ENCODE measurements around the gene MOXD1.

DNA sequence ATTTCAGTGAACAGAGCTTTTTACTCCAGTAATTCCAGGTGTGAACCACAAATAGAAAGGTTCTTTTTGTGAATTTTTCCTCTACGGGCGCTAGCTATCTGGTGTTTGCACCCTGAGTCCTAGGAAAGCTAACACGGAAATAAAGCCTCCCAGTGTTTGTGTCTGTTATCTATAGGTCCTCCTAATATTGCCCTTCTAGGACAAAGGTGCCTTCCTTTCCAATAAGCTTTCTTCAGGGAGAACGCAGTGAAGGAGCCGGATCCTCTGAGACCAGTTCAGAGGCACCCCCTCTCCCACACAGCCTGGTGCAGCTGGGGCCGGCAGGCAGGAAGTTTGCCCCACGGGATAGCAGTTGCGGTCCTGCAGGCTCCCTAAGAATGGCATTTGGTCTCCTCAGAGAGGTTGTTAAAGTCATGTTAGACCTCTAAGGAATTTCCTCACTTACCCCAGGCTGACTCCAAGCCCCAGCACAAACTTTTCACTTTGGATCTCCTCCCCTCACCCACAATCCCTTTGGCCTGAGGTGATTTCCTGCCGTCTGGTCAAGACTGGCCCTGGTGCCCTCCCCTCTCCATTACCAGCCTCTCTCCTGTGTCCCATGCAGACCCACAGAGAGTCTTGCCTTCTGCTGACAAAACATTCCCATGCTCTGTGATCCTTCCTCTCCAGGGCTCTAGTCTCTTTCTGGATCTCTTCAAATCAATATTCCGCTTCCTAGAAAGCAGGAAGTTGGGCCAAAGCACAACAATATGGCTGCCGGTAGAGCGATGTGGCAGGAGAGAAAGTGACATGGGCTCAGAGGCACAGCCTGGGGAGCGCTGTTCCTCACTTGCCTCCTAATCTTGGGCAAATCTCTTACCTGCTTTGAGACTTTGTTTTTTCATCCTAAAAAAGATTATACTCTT is 126.0 kb downstream of the MOXD1 start:
- TF ChIP-seq, protein P1, sequence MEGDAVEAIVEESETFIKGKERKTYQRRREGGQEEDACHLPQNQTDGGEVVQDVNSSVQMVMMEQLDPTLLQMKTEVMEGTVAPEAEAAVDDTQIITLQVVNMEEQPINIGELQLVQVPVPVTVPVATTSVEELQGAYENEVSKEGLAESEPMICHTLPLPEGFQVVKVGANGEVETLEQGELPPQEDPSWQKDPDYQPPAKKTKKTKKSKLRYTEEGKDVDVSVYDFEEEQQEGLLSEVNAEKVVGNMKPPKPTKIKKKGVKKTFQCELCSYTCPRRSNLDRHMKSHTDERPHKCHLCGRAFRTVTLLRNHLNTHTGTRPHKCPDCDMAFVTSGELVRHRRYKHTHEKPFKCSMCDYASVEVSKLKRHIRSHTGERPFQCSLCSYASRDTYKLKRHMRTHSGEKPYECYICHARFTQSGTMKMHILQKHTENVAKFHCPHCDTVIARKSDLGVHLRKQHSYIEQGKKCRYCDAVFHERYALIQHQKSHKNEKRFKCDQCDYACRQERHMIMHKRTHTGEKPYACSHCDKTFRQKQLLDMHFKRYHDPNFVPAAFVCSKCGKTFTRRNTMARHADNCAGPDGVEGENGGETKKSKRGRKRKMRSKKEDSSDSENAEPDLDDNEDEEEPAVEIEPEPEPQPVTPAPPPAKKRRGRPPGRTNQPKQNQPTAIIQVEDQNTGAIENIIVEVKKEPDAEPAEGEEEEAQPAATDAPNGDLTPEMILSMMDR (IDR thresholded peaks at IDR 0.05) = no peak
- TF ChIP-seq EP300 (IDR thresholded peaks at IDR 0.05) = no peak
- TF ChIP-seq POLR2A (IDR thresholded peaks at IDR 0.05) = no peak

All from tibial nerve (tissue), 4 donors.